Immature natural killer cell (primary cell): ENCODE measurements around the gene RIMOC1. TPM values are rescaled to one million over a fixed set of nuclear protein-coding genes. Genes with fewer than 3 reads are reported as not detected.

Experiments used
- DNase-seq, 3 donors: peaks; one replicate each; pipeline ENCODE4 v3.0.0; 2022; ENCODE audit warnings: mixed read lengths in 1 of 3
- H3K27ac Mint-ChIP-seq, 6 donors: one replicate each; pipeline ENCODE4 v1.8.0; 2020; ENCODE audit warnings: mixed read lengths in 6 of 6, mild to moderate bottlenecking in 5 of 6, inconsistent platforms in 4 of 6, moderate library complexity in 3 of 6
- H3K27me3 Mint-ChIP-seq, 3 donors: one replicate each; pipeline ENCODE4 v1.8.0; 2020 to 2021; ENCODE audit warnings: low read depth in 3 of 3, mild to moderate bottlenecking in 3 of 3, mixed read lengths in 3 of 3, moderate library complexity in 3 of 3, inconsistent platforms in 1 of 3
- H3K36me3 Mint-ChIP-seq, 3 donors: one replicate each; pipeline ENCODE4 v1.8.0; 2020; ENCODE audit warnings: mixed read lengths in 3 of 3, inconsistent platforms in 2 of 3, mild to moderate bottlenecking in 2 of 3
- H3K4me1 Mint-ChIP-seq, 2 donors: one replicate each; pipeline ENCODE4 v1.8.0; 2020; ENCODE audit warnings: inconsistent platforms in 2 of 2, mild to moderate bottlenecking in 2 of 2, mixed read lengths in 2 of 2, moderate library complexity in 1 of 2
- H3K4me3 Mint-ChIP-seq, 5 donors: one replicate each; pipeline ENCODE4 v1.8.0; 2020; ENCODE audit warnings: mild to moderate bottlenecking in 5 of 5, mixed read lengths in 5 of 5, inconsistent platforms in 3 of 5, moderate library complexity in 3 of 5
- H3K9me3 Mint-ChIP-seq, 6 donors: one replicate each; pipeline ENCODE4 v1.8.0; 2020; ENCODE audit warnings: mild to moderate bottlenecking in 6 of 6, mixed read lengths in 6 of 6, inconsistent platforms in 4 of 6, moderate library complexity in 3 of 6
- polyA plus RNA-seq, 3 donors: library from polyadenylated mRNA; unstranded; fragments of 300-500 nt; fragmentation: Illumina TruSeq; gene quantifications; one replicate each; pipeline ENCODE4 v1.2.3, GENCODE V29; 2021

RIMOC1 gene
- polyA plus RNA-seq, 3 donors from 2014 or later = 3.5 to 9.2 (median 4.5) TPM

DNA sequence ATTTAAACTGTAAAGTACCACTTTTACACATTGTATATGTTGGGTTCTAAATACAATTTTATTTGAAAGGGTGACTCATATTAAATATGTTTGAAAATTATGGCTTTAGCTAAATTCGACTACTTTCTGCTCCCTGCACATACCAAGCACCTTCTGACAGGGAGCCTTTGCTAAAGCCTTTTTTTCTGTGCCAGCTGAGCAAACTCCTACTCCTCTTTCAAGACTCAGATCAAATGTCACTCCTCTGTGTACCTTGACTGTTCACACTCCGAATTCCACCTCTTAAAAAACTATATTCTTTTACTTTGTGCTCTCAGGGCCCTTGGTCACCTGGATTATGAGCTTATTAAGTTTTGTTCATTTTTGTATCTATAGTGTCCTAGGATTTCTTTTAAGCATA lies 27.5 kb upstream of the RIMOC1 start:
- Mint-ChIP-seq H3K36me3 (no peaks in the 10 kb centered on the region), H3K27ac (no peak overlapping the region), H3K9me3 (peaks cover 0 to 2% (median 0%) of the 10 kb centered on the region in 6 donors), H3K27me3 (peaks cover 2 to 8% (median 4%) of the 10 kb centered on the region in 3 donors), H3K4me3 (no peak overlapping the region), H3K4me1 (no peaks in the 10 kb centered on the region)
- DNase-seq = no peak

DNA sequence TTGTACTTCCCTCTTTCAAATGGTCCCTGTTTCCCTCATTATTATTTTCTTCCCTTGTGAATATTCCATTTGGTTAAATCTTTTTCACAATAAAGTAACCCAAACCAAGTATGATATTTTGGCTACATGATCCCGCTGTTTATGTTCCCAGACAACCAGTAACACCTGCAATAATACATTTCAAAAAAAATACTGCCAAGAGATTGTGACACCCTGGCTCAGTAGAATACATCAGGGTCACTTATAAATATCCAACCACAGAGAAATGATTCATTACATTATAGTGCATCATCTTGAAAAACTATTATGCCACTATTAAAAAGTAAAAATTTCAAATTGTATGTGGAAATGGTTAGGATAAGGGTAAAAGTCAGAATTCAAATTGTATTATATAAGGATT lies 26.7 kb upstream of the RIMOC1 start:
- Mint-ChIP-seq H3K27ac (no peak overlapping the region), H3K4me1 (no peaks in the 10 kb centered on the region), H3K27me3 (peaks cover 3 to 8% (median 4%) of the 10 kb centered on the region in 3 donors), H3K9me3 (peaks cover 0 to 2% (median 0%) of the 10 kb centered on the region in 6 donors), H3K4me3 (no peak overlapping the region), H3K36me3 (no peaks in the 10 kb centered on the region)
- DNase-seq = no peak

DNA sequence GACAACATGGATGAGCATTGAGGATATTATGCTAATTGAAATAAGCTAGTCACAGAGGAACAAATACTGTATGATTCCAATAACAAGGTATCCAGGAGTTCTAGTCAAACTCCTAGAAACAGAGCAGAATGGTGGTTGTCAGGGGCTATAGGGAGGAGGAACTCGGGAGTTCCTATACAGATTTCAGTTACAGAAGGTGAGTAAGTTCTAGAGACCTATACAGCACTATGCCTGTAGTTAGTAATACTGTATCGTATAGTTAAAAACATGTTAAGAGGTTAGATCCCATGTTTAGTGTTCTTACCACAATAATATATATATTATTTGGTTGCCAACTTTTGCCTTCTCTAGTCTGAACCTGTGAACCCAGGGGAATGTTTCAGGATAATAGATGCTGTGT lies 26.0 kb upstream of the RIMOC1 start:
- Mint-ChIP-seq H3K4me1 (no peaks in the 10 kb centered on the region), H3K4me3 (no peak overlapping the region), H3K27ac (no peak overlapping the region), H3K36me3 (no peaks in the 10 kb centered on the region), H3K27me3 (peaks cover 3 to 8% (median 4%) of the 10 kb centered on the region in 3 donors), H3K9me3 (peaks cover 0 to 2% (median 0%) of the 10 kb centered on the region in 6 donors)
- DNase-seq = no peak

DNA sequence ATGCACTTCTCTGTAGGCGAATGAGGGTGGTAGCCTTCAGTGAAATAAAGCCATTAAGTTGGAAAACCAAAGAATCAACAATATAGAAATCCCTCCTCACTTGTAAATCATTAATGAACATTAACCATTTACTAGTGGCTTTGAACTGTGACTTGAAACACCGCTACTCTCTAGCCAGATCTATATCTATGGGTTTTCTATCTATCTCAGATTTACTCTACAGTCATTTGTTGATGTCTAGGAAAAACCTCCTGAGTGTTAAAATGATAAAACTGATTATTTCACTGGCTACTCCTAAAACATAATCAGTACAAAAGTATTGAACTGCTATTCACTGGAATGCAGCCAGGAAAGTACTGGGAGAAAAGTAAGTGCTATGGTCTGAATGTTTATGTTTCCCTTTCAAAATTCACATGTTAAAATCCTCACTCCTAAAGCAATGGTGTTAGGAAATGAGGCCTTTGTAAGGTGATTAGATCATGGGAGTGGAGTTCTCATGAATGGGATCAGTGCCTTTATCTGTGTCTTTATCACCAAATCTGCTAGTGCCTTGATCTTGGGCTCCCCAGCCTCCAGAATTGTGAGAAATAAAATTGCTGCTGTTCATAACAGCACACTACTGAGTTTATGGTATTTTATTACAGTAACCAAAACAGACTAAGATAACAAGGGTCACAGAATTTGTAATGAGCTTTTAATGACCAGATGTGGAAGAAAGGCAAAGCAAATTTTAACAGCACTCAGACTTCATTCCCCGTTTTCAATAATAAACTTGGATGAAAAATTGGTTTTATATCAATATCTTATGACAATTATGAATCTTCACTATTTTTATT lies 25.3 kb upstream of the RIMOC1 start:
- Mint-ChIP-seq H3K9me3 (peaks cover 0 to 2% (median 0%) of the 10 kb centered on the region in 6 donors), H3K36me3 (no peaks in the 10 kb centered on the region), H3K27me3 (peaks cover 3 to 8% (median 4%) of the 10 kb centered on the region in 3 donors), H3K27ac (no peak overlapping the region), H3K4me3 (no peak overlapping the region), H3K4me1 (no peaks in the 10 kb centered on the region)
- DNase-seq = no peak

DNA sequence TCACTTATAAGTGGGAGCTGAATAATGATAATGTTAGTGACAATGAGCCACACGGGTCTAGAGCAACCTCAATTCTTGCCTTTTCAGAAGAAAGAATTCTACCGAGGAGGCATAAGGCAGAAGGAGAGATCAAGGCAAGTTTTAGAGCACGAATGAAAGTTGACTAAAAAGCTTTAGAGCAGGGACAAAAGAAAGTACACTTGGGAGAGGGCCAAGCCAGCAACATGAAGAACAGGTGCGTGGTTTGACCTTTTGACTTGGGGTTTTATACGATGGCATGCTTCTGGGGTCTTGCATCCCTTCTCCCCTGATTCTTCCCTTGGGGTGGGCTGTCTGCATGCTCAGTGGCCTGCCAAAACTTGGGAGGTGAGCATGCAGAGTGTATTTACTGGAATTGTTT lies 21.4 kb upstream of the RIMOC1 start:
- Mint-ChIP-seq H3K27ac (no peak overlapping the region), H3K36me3 (no peaks in the 10 kb centered on the region), H3K4me1 (no peaks in the 10 kb centered on the region), H3K27me3 (peaks cover 2 to 5% (median 3%) of the 10 kb centered on the region in 3 donors), H3K9me3 (peaks cover 0 to 2% (median 0%) of the 10 kb centered on the region in 6 donors), H3K4me3 (no peak overlapping the region)
- DNase-seq = no peak

DNA sequence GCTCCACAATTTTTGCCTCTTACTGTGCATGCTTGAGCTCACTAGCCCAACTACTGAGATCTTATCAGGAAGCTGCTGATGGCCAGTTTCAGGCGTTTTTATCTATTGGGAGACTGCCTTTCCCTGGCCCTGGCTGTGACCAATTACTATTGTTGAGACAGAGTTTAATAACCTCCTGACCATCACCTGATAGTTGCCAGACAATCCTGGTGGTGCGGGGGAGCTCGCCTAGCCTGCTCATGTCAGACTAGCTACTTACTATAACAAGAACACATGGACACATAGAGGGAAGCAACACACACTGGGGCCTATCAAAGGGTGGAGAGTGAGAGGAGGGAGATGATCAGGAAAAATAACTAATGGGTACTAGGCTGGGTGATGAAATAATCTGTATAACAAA lies 20.9 kb upstream of the RIMOC1 start:
- peak overlapping the region in 1 of 6 donors; percentile 32 for H3K27ac Mint-ChIP-seq

DNA sequence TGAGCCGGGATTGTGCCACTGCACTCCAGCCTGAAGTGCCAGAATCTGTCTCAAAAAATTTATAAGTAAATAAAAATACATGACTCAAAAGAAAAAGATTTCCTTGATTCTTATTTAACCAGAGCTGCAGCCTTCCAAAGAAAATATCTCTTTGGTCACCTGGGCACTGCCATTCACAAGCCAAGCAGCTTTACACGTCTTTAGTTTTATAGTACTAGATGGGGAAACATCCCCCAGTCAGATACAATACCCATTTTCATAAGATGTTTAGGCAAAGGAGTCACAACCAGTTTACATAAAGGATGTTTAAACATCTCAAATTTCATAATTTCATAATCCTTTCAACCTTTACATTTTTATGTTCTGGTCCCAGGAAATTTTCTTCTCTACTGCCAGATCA lies 20.2 kb upstream of the RIMOC1 start:
- Mint-ChIP-seq H3K4me1 (no peaks in the 10 kb centered on the region), H3K27ac (no peak overlapping the region), H3K4me3 (no peak overlapping the region), H3K27me3 (peaks cover 2 to 6% (median 3%) of the 10 kb centered on the region in 3 donors), H3K36me3 (no peaks in the 10 kb centered on the region), H3K9me3 (peaks cover 0 to 2% (median 0%) of the 10 kb centered on the region in 6 donors)
- DNase-seq = no peak

More for the DNA sequence above, 20.9 kb upstream of the RIMOC1 start:
- H3K4me1 Mint-ChIP-seq = no peaks in the 10 kb centered on the region
- DNase-seq = no peak
- H3K36me3 Mint-ChIP-seq = no peaks in the 10 kb centered on the region
- H3K4me3 Mint-ChIP-seq = no peak overlapping the region
- peaks cover 2 to 5% (median 3%) of the 10 kb centered on the region in 3 donors for H3K27me3 Mint-ChIP-seq
- peaks cover 0 to 2% (median 0%) of the 10 kb centered on the region in 6 donors for H3K9me3 Mint-ChIP-seq

DNA sequence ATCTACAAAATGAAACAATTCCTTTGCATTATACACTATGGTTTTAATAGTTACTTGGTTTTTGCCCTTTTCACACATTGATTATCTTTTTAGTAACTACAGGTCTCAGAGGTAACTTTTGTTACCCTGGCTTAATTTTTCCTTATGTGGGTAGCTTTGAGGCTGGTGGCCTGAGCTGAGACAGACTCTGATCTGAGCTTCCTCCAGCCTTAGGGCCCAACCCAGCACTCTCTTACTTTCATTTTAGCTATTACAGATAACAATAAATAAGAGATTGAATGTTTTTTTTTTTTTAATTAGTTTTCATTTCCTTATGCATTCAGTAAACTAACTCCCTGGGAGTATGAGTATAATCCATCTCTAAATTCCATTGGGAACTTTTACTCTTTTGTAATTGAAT lies 18.9 kb upstream of the RIMOC1 start:
- Mint-ChIP-seq H3K9me3 (peaks cover 0 to 2% (median 0%) of the 10 kb centered on the region in 6 donors), H3K4me3 (no peak overlapping the region), H3K36me3 (no peaks in the 10 kb centered on the region), H3K27me3 (peaks cover 2 to 4% (median 3%) of the 10 kb centered on the region in 3 donors), H3K27ac (no peak overlapping the region), H3K4me1 (no peaks in the 10 kb centered on the region)
- DNase-seq = no peak

DNA sequence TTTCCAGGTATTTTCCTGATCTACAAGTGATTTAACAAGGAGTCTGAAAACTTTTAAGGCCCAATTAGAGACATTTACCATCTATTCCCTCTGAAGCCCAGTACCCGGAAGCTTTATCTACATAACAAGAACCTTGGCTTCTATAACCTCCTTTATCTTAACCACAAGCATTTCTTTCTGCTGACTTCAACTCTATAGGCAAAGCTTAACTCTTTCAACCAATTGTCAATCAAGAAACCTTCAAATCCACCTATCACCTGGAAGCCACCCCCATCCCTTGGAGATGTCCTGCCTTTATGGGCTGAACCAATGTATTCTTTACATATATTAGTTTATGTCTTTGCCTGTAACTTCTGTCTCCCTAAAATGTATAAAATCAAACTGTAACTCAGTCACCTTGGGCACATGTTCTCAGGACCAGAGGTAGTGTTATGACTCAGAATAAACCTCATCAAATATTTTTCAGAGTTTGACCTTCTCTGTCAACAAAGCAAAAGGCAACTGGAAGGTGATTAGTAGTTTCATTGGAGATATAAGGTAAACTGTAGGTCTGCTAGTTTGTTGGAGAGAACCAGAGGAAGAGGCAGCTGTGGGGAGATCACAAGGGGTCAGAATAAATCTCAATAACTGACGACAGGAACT lies 13.0 kb upstream of the RIMOC1 start:
- no peak overlapping the region for H3K27ac Mint-ChIP-seq
- no peaks in the 10 kb centered on the region for H3K4me1 Mint-ChIP-seq
- no peaks in the 10 kb centered on the region for H3K36me3 Mint-ChIP-seq
- no peak overlapping the region for H3K4me3 Mint-ChIP-seq
- no peak for DNase-seq
- H3K27me3 Mint-ChIP-seq = peaks cover 0 to 12% (median 5%) of the 10 kb centered on the region in 3 donors
- no peaks in the 10 kb centered on the region for H3K9me3 Mint-ChIP-seq

DNA sequence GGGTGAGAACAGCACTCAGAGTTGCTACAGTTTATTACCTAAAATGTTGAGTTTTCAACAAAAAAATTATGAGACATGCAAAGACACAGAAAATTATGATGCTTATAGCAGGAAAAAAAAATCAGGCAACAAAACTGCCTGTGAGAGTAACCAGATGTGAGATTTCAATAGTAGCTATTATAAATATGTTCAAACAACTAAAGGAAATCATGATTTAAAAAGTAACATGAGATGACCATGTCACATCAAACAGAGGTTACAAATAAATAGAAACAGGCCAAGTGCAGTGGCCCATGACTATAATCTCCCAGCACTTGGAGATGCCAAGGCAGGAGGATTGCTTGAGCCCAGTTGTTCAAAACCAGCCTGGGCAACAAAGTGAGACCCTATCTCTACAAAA lies 12.1 kb upstream of the RIMOC1 start:
- H3K36me3 Mint-ChIP-seq = no peaks in the 10 kb centered on the region
- no peaks in the 10 kb centered on the region for H3K9me3 Mint-ChIP-seq
- no peak overlapping the region for H3K4me3 Mint-ChIP-seq
- no peaks in the 10 kb centered on the region for H3K4me1 Mint-ChIP-seq
- no peak for DNase-seq
- no peak overlapping the region for H3K27ac Mint-ChIP-seq
- peaks cover 0 to 16% (median 9%) of the 10 kb centered on the region in 3 donors for H3K27me3 Mint-ChIP-seq

DNA sequence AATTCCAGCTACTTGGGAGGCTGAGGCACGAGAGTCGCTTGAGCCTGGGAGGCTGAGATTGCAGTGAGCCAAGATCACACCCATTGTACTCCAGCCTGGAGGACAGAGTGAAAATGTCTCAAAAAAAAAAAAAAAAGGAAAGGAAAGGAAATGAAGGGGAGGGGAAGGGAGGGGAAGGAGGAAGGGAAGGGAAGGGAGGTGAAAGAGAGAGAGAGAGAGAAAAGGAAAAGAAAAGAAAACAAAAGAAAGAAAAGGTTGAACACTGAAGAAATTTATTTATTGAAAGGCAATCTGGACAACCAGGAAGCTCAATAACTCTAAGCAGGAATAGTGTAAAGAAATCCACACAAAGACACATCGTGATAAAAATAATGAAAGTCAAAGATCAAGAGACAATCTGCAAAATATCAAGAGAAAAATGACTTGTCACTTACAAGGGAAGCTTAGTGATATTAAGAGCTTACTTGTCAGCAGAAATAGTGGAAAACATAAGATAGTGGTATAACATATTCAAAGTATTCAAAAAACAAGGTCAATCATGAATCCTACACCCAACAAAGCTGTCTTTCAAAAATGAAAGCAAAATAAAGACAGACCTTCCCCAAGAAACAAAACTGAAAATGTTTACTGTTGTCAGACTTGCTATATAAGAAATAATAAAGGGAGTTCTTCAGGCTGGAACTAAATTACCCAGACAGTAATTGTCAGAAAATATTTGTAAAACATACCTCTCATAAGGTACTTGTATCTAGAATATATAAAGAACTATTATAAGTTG lies 10.9 kb upstream of the RIMOC1 start:
- Mint-ChIP-seq H3K27me3 (peaks cover 0 to 16% (median 11%) of the 10 kb centered on the region in 3 donors), H3K36me3 (no peaks in the 10 kb centered on the region), H3K27ac (no peak overlapping the region), H3K4me3 (no peak overlapping the region), H3K9me3 (no peaks in the 10 kb centered on the region), H3K4me1 (no peaks in the 10 kb centered on the region)
- DNase-seq = no peak

DNA sequence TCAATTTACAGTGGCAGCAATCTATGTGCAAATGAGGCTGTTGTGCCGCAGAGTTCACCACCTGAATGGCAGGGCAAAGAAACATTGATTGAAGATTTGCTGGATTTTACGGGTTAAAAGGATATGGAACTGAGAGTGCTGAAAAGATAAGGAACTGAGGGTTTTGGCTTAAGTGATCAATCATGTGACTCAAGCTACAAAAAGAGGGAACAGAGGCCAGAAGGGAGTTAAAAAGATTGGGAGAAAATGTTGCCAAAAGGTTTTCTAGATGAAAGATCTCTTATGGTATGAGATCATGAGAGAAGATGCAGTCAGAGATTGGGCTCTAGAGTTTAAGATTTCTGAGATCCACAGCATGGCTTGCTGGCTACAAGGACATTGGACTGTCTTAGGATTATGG lies 7.9 kb upstream of the RIMOC1 start:
- H3K9me3 Mint-ChIP-seq = no peaks in the 10 kb centered on the region
- H3K27ac Mint-ChIP-seq = no peak overlapping the region
- H3K27me3 Mint-ChIP-seq = peaks cover 0 to 13% (median 11%) of the 10 kb centered on the region in 3 donors
- H3K36me3 Mint-ChIP-seq = no peaks in the 10 kb centered on the region
- H3K4me3 Mint-ChIP-seq = no peak overlapping the region
- H3K4me1 Mint-ChIP-seq = no peaks in the 10 kb centered on the region
- no peak for DNase-seq

DNA sequence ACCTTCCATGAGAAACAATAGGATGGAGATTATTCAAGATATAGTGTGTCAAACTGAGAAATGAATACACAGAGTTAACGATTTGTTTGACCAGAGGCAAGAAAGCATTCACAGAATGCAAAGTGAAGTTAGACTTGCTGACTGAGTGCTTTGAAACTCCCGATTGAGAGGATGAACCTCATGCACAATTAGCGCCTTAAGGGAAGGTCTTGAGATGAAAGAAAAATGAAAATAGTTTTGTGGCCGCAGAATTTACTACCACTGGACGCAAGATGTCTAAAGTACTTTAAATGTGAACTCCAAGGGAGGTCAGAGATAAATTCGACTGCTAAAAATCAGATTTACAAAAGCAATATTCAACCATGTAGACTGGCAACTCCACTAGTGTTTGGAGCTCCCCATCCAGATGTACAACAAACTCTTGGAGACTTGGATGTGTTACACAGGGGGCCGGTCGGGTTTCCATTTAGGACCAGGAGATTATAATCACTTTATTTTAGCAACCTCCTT lies 707 bp upstream of the RIMOC1 start:
- Mint-ChIP-seq H3K27me3 (peaks cover 9 to 20% (median 15%) of the 10 kb centered on the region in 3 donors), H3K4me1 (peaks cover 28 to 44% of the 10 kb centered on the region in 2 donors), H3K9me3 (peaks cover 0 to 1% (median 0%) of the 10 kb centered on the region in 6 donors), H3K36me3 (peaks cover 4 to 15% (median 13%) of the 10 kb centered on the region in 3 donors), H3K4me3 (peak overlapping the region; percentile 91 to 96 (median 94)), H3K27ac (peak overlapping the region; percentile 92 to 99 (median 98))
- no peak for DNase-seq
